ENCODE results near the gene AKR1C2.
"Not testable (repeated sequence)": the region's sequence is repeated elsewhere in the genome, so short reads cannot be mapped to it uniquely, and the experiment has no call there.

GRCh38 chr10:5003127-5004029 is at the start of gene AKR1C2:
- peak; percentile 57 for TF ChIP-seq POLR2A (IDR thresholded peaks at IDR 0.05; ENCODE audit: low read length)
- TF ChIP-seq RAD21 (conservative IDR thresholded peaks at IDR 0.05 in 1 of 2, IDR thresholded peaks at IDR 0.05 in 1 of 2); JUNB (IDR thresholded peaks at IDR 0.05); TP53 (CRISPR knock-in tag; IDR thresholded peaks at IDR 0.05): not testable (repeated sequence)
- TF ChIP-seq, protein P1, sequence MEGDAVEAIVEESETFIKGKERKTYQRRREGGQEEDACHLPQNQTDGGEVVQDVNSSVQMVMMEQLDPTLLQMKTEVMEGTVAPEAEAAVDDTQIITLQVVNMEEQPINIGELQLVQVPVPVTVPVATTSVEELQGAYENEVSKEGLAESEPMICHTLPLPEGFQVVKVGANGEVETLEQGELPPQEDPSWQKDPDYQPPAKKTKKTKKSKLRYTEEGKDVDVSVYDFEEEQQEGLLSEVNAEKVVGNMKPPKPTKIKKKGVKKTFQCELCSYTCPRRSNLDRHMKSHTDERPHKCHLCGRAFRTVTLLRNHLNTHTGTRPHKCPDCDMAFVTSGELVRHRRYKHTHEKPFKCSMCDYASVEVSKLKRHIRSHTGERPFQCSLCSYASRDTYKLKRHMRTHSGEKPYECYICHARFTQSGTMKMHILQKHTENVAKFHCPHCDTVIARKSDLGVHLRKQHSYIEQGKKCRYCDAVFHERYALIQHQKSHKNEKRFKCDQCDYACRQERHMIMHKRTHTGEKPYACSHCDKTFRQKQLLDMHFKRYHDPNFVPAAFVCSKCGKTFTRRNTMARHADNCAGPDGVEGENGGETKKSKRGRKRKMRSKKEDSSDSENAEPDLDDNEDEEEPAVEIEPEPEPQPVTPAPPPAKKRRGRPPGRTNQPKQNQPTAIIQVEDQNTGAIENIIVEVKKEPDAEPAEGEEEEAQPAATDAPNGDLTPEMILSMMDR (IDR thresholded peaks at IDR 0.05): not testable (repeated sequence)

Measured in A549 (cell line).